NCI-H2227 (cell line): ENCODE measurements around the gene CSH1.
"Not testable (repeated sequence)": the region's sequence is repeated elsewhere in the genome, so short reads cannot be mapped to it uniquely, and the experiment has no call there.

ENCODE experiments used
- DNase-seq: peaks from one replicate; lab custom pipeline; 2025; ENCODE audit not compliant: unreplicated experiment; lab: John Stamatoyannopoulos, UW

CSH1 gene

DNA sequence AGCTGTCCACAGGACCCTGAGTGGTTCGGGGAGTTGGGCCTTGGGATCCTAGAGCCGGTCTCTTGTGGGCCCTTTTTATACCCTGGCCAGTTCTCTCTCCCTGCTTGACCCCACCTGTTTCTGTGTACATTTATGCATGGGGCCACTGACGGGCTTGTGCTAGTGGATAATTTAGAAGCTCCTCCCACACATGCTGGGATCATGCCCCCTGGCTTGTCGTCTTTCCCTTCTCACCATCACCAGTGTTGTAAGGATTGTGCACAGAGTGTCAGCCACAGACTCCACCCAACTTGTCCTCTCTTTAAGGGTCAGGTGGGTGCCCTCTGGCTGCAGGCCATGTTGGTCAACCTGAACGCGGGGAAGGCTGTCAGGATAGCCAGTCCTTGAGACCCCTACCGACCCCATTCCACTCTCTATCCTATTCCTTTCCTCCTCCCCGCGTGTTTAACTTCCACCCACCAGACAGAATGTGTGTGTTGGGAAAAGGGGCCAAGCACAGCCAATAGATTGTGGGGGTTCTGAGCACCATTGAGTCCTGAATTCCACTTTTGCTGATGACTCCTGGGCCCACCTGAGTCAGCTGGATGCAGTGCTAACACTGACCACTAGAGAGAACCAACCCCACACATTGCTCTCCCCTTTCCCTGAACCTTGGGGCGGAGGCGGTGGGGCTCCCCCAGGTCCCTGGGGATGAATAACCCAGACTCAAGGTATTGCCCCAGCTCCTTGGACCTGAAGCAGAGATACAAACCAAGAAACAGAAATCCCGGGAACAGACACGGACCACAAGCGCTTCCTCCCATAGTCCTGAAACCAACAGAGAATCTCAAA lies at the start of gene CSH1:
CSH1 (minus strand) TSS at position 51 of the 831 bp plus-strand sequence. CDS start 63 bp downstream, outside the sequence.
- not testable (repeated sequence) for DNase-seq

DNA sequence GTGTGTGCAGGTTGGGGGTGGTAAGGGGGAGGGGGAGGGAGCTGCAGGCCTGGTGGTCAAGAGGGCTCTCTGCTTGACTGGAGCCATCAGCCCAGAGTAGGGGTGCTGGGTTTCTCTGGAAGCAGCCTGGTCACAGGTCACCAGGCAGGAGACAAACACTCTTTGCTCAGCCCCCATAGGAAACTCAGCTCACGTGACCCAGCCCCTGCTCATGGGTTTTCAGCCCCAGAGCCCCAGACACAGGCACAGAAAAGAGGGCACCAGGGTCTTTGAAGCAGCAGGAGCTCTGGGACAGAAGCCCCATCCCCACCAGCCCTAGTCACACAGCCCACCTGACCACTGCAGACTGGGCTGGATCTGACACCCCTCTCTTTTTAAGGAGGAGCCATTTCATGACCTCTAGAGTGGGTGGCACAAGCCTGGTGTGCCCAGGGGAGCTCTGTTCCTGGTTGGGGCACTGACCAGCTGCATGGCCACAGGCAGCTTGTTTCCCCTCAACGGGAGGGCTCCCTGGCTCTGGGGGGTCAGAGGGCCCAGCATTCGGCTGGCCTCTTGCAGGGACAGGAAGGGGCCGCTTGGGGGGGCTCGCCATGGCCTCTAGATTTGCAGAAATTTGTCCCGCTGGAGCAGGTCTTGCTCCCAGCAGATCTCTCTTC lies 49.5 kb upstream of the CSH1 start:
- DNase-seq, result no peak

DNA sequence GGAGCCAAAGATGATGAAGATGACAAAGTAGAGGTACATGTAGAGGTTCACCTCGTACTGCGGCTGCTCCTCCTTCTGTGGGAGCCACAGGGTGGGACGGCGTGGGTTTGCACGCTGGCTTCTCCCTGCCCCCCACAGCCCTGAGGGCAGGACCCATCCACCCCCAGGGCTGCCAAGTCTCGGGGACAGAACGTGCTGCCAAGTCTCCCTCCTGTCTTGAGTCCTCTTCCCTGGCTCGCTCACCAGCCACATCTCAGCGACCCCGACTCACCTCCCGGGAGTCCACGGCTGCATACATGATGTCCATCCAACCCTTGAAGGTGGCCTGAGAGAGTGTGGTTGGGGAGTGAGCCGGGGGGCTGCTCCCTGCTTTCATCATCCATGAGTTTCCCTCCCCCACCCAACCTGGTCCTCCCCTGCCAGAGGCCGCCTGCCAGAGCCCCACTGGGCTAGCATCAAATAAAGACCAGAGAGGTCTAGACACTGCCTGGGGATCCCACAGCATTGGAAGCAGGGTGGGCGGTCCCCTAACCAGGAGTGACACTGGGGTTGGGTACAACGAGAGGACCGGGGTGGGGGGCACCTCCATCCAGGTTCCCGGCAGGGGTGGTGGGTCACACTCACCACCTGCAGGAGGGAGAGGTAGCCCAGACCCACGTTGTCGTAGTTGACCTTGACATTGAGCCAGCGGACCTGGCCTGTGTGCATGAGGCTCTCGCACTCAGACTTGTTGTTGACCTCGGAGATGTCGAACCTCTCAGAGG lies 48.5 kb upstream of the CSH1 start:
- DNase-seq, result no peak

DNA sequence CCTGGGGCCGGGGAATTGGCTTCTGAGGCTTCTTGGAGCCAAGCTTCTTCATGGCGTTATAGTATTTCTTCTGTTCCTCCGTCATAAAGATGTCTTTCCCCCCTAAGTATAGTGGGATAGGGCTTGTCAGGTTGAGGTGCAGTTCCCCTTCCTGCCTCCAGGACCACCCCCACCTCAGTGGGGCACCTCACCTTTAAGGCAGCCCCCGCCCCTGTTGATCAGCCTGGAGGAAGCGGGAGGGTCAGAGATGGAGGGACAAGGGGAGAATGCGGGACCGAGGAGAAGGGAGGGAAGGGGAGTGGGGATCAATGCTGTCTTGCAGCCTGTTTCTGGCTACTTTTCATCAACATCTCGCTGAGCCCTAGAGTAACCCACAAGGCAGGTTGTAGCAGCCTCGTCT lies 47.4 kb upstream of the CSH1 start:
- no peak for DNase-seq

DNA sequence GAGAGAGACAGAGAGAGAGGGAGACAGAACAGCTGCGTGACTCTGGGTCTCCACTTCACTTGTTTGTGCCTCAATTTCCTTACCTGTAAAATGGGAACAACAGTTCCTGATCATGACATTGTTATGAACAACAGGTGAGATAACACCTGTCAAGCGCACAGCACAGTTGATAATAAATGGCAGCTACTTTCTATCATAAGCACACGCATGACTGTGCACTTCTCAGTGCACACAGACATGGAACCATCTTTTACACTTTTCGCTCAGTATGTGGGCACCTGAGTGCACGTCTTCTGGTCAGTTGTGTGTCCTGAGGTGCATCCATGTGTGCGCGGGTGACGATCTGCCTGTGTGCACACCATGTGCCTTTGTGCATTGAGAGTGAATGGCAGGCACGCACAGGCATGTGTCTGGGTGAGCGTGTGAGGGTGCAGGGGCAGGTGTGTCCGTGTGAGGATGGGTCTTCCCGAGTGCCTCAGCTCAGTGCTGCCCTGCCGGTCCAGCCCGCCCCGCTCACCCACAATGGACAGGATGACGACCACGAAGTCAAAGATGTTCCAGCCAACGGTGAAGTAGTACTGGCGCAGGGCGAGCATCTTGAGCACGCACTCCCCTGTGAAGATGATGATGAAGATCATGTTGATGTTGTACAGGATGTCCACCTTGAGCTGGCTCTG lies 46.1 kb upstream of the CSH1 start:
- no peak for DNase-seq

DNA sequence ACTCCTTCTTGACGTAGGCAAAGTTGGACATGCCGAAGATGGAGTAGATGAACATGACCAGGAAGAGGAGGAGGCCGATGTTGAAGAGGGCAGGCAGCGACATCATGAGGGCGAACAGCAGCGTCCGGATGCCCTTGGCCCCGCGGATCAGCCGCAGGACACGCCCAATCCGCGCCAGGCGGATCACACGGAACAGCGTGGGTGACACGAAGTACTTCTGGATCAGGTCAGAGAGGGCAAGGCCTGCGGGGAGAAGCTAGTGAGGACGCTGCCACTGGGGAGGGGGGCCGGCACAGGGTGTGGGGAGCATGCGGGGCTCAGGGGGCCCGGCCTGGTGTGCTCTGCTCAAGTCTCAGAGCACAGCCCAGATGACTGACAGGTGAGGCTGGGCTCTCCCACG lies 45.4 kb upstream of the CSH1 start:
- DNase-seq, result no peak

DNA sequence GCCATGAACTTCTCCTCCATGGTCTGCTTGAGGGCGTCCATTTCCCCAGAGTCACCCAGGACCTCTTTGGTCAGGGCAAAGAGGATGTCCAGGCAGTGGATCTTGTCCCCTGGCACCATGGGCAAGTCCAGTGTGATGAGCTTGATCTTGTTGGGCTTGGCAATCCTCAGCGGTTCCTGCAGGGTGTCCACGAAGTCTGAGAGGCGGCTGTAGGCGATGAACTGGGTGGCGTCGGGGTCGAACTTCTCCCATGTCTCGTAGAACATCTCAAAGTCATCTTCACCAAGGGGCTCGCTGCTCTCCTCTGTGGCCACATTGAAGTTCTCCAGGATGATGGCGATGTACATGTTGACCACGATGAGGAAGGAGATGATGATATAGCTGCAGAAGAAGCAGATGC lies 44.8 kb upstream of the CSH1 start:
- DNase-seq, result no peak

DNA sequence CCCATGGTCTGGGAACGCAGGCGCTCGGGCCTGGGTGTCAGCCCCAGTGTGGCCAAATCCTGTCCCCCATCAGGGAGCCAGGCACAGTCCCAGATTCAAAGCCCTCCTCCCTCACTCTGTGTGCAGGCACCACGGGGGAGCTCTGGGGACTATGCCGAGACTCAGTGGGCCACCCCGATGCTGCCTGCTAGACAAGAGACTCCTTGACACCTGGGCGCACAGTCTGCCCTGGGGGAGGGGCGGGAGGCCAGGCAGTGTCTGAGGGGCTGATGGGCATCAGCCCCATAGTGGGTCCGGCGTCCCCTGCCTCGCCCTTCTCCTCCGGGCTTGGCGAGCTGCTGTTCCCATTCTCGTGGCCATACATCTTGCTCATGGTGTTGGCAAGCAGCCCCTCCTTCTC lies 44.2 kb upstream of the CSH1 start:
- DNase-seq, result no peak

DNA sequence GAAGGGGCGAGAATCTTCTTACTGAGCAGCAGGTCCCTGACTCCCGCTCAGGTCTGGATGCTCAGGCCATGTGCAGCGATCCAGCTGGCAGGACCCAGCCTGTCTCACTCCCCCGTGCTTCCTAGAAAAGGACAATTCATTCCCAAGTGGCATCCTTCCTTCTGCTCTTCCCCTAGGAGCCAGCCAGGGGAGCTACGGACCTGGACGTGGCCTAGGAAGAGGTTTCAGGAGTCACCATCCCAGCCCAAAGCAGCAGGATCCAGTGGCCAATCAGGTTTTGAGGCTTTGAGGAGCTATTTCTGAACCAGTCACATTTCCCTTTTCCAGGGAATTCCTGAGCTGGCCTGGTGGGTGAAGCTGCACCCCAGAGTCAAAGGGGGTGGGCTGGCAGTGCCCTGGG lies 43.5 kb upstream of the CSH1 start:
- no peak for DNase-seq

DNA sequence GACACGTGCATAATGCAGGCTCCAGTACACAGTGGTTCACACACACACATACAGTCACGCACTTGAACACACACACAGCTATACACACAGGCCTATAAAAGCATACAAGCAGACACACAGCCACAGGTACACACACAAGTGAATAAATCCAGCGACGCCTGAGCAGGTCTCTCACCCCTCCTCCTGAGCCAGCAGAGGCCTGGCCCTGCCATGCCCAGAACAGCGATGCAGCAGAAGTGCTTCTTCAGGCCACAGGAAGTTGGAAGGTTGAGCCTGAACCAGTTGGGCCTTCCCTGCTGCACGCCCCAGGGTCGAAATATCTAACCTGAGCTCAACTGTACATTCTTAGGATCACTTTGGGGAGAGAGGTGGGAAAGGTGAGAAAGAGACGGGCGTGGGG lies 43.0 kb upstream of the CSH1 start:
- DNase-seq, result no peak

DNA sequence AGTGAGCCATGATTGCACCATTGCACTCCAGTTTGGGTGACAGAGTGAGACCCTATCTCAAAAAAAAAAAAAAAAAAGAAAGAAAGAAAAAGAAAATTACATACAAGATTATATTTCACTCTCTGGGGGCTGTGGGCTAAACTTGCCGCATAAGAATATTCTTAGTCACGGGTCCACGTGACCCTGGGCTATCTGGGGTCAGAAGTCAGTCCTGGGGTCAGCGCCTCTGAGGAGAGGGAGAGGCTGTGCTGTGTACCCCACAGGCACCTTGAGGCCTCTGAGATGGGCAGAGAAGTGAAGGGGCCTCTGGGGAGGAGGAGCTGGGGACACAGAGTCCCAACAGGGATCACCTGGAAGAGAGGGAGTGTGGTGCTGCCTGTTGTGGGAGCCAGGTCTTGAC lies 41.5 kb upstream of the CSH1 start:
- DNase-seq, result no peak

DNA sequence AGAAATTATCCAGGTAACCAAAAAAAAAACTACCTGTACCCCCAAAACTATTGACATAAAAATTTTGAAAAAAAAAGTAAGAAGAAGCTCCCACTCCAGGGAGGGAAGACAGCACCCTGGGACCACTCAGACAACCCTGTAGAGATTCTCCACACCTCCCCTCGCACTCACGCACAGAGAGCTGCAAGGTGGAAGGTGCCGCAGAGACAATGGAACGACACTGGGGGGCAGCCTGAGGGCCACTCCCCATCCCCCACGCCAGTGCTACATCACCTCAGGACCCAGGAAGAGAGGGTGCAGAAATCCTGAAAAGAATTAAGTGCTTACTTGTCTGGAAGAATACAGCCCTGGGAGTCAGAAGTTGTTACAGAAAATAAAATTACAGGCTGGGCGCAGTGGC lies 40.9 kb upstream of the CSH1 start:
- no peak for DNase-seq

DNA sequence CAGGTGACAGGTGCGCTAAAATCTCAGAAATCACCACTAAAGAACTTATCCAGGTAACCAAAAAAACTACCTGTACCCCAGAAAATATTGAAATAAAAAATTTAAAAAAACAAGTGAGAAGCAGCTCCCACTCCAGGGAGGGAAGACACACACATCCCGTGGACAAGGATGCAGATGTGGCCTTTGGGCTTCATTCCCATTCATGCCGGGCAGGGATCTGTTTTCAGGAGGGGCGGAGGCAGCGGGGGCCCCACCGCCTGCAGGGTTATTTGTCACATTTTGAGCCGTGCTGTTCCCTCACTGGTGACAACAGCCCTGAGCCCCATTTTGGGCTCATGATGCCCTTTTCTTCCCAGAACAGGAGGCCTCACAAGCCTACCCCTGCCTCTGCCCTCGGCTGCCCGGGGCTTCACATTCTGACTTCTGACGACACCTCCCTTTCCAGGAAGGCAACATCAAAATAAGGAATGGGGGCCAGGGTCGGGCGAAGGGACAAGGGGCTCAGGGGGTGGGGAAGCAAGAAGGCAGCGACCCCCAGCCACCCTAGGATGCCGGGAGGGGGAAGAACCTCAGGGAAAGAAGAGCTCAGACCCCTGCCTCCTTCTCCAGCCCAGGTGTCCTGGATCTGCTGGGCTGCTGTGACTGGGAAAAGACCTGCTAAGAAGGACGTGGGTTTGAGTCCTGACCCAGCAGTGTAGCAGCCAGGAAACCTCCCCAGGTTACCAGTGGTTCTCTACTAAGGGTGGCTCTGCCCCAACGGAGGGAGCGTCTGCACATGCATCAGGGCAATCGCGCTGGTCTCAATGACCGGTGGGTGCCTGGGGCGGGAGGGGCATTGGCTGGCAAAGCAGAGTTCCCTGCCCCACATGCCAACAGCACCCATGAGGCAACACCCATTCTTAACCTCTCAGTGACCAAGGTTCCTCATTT lies 38.1 kb upstream of the CSH1 start:
- DNase-seq, result no peak

DNA sequence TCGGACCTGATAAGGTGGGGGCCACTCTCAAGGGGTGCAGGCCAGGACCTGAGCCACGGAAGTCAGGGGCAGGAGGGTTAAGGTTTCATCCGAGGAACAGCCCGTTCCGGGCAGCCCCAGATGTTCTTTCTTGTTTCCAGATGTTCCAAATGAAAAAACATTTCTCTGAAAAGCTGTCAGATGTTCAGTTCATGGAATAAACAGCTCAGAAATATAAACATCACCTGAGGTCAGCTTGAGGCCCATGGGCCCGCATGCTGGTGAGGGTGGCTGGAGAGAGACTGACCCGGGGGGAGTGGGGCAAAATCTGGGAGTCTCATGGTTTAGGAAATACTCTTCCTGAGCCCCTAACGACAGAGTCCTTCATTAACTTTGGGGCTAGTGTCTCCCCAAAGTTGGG lies 37.2 kb upstream of the CSH1 start:
- no peak for DNase-seq

DNA sequence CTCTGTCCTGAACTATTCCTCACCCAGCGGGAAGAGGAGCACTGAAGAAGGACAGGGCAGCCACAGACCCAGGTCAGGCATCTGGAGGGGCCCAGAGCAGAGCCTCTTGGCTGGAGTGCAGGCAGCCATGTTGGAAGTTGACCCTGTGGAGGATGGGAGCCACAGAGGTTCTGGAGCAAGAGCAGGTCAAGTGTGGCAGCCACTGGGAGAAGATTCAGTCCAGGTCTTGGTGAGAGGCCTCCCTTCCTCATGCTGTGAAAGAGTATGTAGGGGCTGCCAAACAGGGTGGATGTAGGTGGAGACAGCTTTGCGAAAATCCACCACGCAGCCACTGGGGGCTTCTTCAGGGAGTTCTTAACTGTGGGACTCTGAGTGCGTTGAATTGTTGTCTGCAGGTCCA lies 36.3 kb upstream of the CSH1 start:
- no peak for DNase-seq

DNA sequence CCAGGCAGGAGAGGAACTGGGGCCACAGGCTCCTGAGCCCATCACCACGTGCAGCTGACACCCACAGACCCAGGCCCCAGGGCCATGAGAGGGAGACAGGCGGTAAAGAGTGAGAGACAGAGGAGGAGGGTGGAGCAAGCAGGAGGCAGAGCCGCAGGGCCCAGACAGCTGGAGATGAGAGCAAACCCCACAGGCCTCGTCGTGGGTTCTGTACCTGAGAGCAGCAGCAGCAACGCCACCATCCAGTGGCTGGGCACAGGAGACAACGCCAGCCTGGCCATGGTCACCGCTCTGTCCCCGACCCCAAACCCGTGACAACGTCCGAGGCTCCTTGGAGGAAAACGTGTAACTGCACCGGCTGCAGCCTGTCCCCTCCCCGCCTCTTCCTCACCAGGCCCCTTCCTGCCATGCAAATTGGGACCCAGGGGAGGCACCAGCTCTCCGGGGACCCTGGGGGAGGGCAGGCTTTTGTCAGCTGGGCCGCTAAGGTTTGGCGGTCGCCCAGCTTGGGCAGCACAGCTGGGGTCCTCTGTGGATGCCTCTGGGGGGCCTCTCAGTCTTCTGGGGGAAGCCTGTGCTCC lies 35.7 kb upstream of the CSH1 start, which contains the start of gene CD79B:
CD79B (minus strand) TSS at position 351 of the 581 bp plus-strand sequence; CDS start at position 281, 70 bp downstream.
- DNase-seq, result no peak

DNA sequence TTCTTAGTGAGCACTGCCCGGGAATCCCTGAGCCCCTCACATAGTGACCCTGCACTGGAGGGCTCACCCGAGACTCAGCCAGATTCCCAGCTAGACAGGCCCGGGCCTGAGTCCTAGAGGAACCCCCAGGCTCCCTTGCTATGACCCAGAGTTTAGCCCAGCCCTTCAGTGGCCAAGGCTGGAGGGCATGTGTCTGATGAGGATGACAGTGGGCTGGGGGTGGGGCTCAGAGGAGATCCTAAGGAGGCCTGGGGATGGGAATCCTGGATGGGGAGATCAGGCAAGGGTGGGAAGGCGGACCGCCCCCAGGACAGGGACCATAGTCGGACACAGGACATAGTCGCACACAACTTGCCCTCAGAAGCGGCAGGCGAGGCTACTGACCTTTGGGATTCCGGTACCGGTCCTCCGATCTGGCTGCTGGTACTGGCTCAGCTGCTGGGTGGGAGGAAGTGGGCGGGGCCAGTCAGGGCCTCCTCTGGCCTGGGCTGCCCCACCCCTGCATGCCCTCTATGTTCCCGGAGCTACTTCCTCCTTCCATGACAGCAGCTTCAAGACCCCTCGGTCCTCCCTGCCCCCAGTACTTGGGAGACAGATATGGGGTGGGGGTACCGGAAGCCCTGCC lies 34.7 kb upstream of the CSH1 start:
- DNase-seq, result no peak

DNA sequence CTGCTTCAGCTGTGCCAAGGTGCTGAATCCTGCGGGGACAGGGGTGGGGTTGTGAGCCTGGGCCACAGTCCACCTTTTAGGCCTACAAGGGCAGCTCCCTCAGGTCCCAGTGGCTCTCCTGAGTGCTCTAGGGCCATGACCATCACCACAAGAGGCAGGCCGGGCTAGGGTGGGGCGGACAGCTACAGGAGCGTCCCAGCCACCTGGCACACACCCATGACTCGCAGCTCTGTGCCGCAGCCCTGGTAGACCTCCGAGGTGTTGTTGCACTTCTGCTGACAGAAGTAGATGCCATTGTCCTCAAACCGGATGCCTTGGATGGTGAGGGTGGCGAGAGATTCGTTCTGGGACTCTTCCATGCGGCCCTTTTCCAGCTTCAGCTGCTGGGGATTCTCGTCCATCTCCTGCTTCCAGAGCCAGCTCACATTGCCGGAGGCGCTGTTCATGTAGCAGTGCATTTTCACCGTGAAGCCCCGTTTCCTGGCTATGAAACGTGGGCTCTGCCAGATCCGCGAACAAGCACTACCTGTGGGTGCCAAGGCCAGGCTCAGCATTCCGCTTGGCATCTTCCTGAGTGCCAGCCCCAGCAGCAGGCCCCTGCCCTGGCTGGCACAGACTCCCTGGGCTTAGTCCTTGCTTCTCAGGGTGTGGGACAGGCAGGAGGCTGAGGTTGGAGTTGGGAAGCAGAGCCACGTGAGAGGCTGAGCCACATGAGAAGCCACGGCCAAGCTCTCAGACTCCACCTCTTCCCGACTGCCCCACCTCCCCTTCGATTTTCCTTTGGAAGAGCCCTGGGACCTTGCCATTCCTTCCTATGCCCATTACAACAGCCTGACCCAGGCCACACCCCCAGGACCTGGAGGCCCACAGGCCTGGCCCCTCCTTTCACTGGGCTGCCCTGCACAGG lies 33.7 kb upstream of the CSH1 start:
- DNase-seq, result no peak
